SU-DHL-6 (cell line): Measurements from ENCODE around the gene SLC22A13.

ENCODE experiments used
- EZH2phosphoT487 ChIP-seq: fragments of 200-600 bp; sonication (generic), shearing (Covaris generic); conservative IDR thresholded peaks from 2 replicates; pipeline ENCODE4 v1.6.1; 2018; ENCODE audit warnings: mild to moderate bottlenecking, antibody characterized with exemption, low read length, moderate library complexity, mixed read lengths
- TF ChIP-seq, protein P1 (sequence below): fragments of 200-600 bp; sonication (generic); IDR thresholded peaks from one replicate; pipeline ENCODE4 v1.5.1; 2017; ENCODE audit warnings: antibody characterized with exemption, mild to moderate bottlenecking, low read length, moderate library complexity; ENCODE audit not compliant: insufficient read depth, poor library complexity, severe bottlenecking

DNA sequence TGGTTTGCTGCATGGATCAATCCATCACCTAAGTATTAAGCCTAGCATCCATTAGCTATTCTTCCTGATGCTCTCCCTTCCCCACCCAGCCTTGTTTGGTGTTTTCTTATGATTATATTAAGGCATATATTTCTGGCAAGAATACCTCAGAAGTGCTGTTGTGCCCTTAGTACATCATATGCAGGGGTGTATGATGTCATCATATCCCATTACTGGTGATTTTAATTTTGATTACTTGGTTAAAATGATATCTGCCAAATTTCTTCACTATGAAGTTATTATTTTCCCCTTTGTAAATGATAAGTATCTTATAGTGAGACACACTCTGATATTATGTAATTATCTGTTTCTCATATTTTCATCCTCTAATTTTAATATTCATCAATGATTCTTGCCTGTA, 31.9 kb downstream of the SLC22A13 start:
- TF ChIP-seq, protein P1, sequence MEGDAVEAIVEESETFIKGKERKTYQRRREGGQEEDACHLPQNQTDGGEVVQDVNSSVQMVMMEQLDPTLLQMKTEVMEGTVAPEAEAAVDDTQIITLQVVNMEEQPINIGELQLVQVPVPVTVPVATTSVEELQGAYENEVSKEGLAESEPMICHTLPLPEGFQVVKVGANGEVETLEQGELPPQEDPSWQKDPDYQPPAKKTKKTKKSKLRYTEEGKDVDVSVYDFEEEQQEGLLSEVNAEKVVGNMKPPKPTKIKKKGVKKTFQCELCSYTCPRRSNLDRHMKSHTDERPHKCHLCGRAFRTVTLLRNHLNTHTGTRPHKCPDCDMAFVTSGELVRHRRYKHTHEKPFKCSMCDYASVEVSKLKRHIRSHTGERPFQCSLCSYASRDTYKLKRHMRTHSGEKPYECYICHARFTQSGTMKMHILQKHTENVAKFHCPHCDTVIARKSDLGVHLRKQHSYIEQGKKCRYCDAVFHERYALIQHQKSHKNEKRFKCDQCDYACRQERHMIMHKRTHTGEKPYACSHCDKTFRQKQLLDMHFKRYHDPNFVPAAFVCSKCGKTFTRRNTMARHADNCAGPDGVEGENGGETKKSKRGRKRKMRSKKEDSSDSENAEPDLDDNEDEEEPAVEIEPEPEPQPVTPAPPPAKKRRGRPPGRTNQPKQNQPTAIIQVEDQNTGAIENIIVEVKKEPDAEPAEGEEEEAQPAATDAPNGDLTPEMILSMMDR, result no peak
- TF ChIP-seq EZH2phosphoT487, result no peak
